Glomerular visceral epithelial cell (primary cell): ENCODE measurements around the gene RGCC.
A peak's percentile ranks its signal among the peaks of the same experiment; 100 is the strongest.

Source experiments
- DNase-seq: peaks from one replicate; pipeline ENCODE4 v3.0.0-alpha.2; 2016; ENCODE audit errors: extremely low spot score

RGCC gene

GRCh38 chr13:41516166-41516565 lies 58.8 kb downstream of the RGCC start:
- DNase-seq: no peak

GRCh38 chr13:41516760-41517159 lies 59.4 kb downstream of the RGCC start:
- no peak for DNase-seq

- DNase-seq: peak; percentile 42
These were observed 62.8 kb downstream of the RGCC start for GRCh38 chr13:41520016-41520659.
